ENCODE measurements around the gene TNK1. TPM values are rescaled to one million over a fixed set of nuclear protein-coding genes. Genes with fewer than 3 reads are reported as not detected.

The TNK1 gene
- polyA plus RNA-seq, 10 donors = 0.22 to 1.4 (median 0.69) TPM; not detected in 1

GRCh38 chr17:7431231-7431630 lies 50.3 kb downstream of the TNK1 start:
- no peak for DNase-seq

- DNase-seq = no peak
Measured at GRCh38 chr17:7432296-7432695, 51.4 kb downstream of the TNK1 start.

GRCh38 chr17:7435676-7436555 lies 55.0 kb downstream of the TNK1 start:
- peak in 1 of 3 donors; percentile 69 for DNase-seq

- peak; percentile 68 to 88 (median 81) for DNase-seq
Measured at GRCh38 chr17:7436556-7437368, 55.9 kb downstream of the TNK1 start.

- DNase-seq = no peak
Measured at GRCh38 chr17:7437369-7437863, 56.5 kb downstream of the TNK1 start.

- DNase-seq = peak in 1 of 3 donors; percentile 83
Measured at GRCh38 chr17:7437950-7438614, 57.2 kb downstream of the TNK1 start.

- no peak for DNase-seq
Measured at GRCh38 chr17:7438656-7439460, 58.0 kb downstream of the TNK1 start.

Other genes with a start within 250 kb of the TNK1 start
- gene ASGR1, start 201.7 kb upstream of the TNK1 start, polyA plus RNA-seq (ENCODE audit: insufficient read length in 10 of 10) = 1 to 10 TPM; 1.6 to 6.5 (median 2.3) TPM
- gene DLG4, start 161.3 kb upstream of the TNK1 start, polyA plus RNA-seq (ENCODE audit: insufficient read length in 10 of 10) = 10 to 100 TPM; 15.3 to 31.0 (median 21.1) TPM
- gene ACADVL, start 161.2 kb upstream of the TNK1 start, polyA plus RNA-seq (ENCODE audit: insufficient read length in 10 of 10) = 100 to 1,000 TPM; 178 to 376 (median 256) TPM
- gene DVL2, start 146.6 kb upstream of the TNK1 start, polyA plus RNA-seq (ENCODE audit: insufficient read length in 10 of 10) = 10 to 100 TPM; 24.5 to 40.5 (median 34.9) TPM
- gene PHF23, start 141.6 kb upstream of the TNK1 start, polyA plus RNA-seq (ENCODE audit: insufficient read length in 10 of 10) = 10 to 100 TPM; 28.1 to 46.1 (median 34.4) TPM
- 100 to 1,000 TPM; 271 to 406 (median 306) TPM for gene GABARAP, start 138.6 kb upstream of the TNK1 start, polyA plus RNA-seq (ENCODE audit: insufficient read length in 10 of 10)
- gene CTDNEP1, start 129.4 kb upstream of the TNK1 start, polyA plus RNA-seq (ENCODE audit: insufficient read length in 10 of 10) = 100 to 1,000 TPM; 153 to 190 (median 180) TPM
- 10 to 100 TPM; 31.9 to 64.8 (median 35.7) TPM for gene ELP5, start 128.9 kb upstream of the TNK1 start, polyA plus RNA-seq (ENCODE audit: insufficient read length in 10 of 10)
- gene CLDN7, start 118.6 kb upstream of the TNK1 start, polyA plus RNA-seq (ENCODE audit: insufficient read length in 10 of 10) = 1 to 10 TPM in 5 of 10 donors, under 1 TPM in 5; 0.47 to 3.0 (median 1.1) TPM
- 10 to 100 TPM in 9 of 10 donors, 1 to 10 TPM in 1; 7.7 to 32.4 (median 26.1) TPM for gene SLC2A4, start 99.4 kb upstream of the TNK1 start, polyA plus RNA-seq (ENCODE audit: insufficient read length in 10 of 10)
- 1 to 10 TPM; 1.2 to 4.2 (median 1.9) TPM for gene YBX2, start 86.5 kb upstream of the TNK1 start, polyA plus RNA-seq (ENCODE audit: insufficient read length in 10 of 10)
- gene EIF5A, start 73.5 kb upstream of the TNK1 start, polyA plus RNA-seq (ENCODE audit: insufficient read length in 10 of 10) = 100 to 1,000 TPM; 225 to 344 (median 294) TPM
- gene GPS2, start 65.7 kb upstream of the TNK1 start, polyA plus RNA-seq (ENCODE audit: insufficient read length in 10 of 10) = 10 to 100 TPM; 49.3 to 70.2 (median 58.7) TPM
- gene NEURL4, start 51.8 kb upstream of the TNK1 start, polyA plus RNA-seq (ENCODE audit: insufficient read length in 10 of 10) = 10 to 100 TPM; 13.6 to 20.6 (median 18.6) TPM
- 10 to 100 TPM in 2 of 10 donors, 1 to 10 TPM in 8; 5.3 to 19.6 (median 8.5) TPM for gene ACAP1, start 44.6 kb upstream of the TNK1 start, polyA plus RNA-seq (ENCODE audit: insufficient read length in 10 of 10)
- gene KCTD11, start 28.9 kb upstream of the TNK1 start, polyA plus RNA-seq (ENCODE audit: insufficient read length in 10 of 10) = 10 to 100 TPM in 1 of 10 donors, 1 to 10 TPM in 9; 5.8 to 10.3 (median 7.5) TPM
- not detected for gene TMEM95, start 25.9 kb upstream of the TNK1 start, polyA plus RNA-seq (ENCODE audit: insufficient read length in 10 of 10)
- gene PLSCR3, start 13.4 kb downstream of the TNK1 start, polyA plus RNA-seq (ENCODE audit: insufficient read length in 10 of 10) = 10 to 100 TPM; 20.4 to 35.0 (median 27.2) TPM
- gene TMEM256, start 23.0 kb downstream of the TNK1 start, polyA plus RNA-seq (ENCODE audit: insufficient read length in 10 of 10) = 10 to 100 TPM; 49.0 to 60.9 (median 54.0) TPM
- 10 to 100 TPM; 19.9 to 33.1 (median 25.5) TPM for gene NLGN2, start 26.8 kb downstream of the TNK1 start, polyA plus RNA-seq (ENCODE audit: insufficient read length in 10 of 10)
- not detected for gene SPEM1, start 39.2 kb downstream of the TNK1 start, polyA plus RNA-seq (ENCODE audit: insufficient read length in 10 of 10)
- not detected for gene SPEM2, start 44.5 kb downstream of the TNK1 start, polyA plus RNA-seq (ENCODE audit: insufficient read length in 10 of 10)
- under 1 TPM in 1 of 10 donors, not detected in 9; 0.04 TPM for gene SPEM3, start 47.8 kb downstream of the TNK1 start, polyA plus RNA-seq (ENCODE audit: insufficient read length in 10 of 10)
- 1 to 10 TPM in 4 of 10 donors, under 1 TPM in 6; 0.52 to 1.4 (median 0.92) TPM for gene TMEM102, start 54.3 kb downstream of the TNK1 start, polyA plus RNA-seq (ENCODE audit: insufficient read length in 10 of 10)
- gene FGF11, start 58.4 kb downstream of the TNK1 start, polyA plus RNA-seq (ENCODE audit: insufficient read length in 10 of 10) = 1 to 10 TPM; 1.3 to 5.1 (median 3.1) TPM
- 10 to 100 TPM; 51.8 to 85.8 (median 71.8) TPM for gene CHRNB1, start 64.0 kb downstream of the TNK1 start, polyA plus RNA-seq (ENCODE audit: insufficient read length in 10 of 10)
- 10 to 100 TPM; 22.1 to 27.1 (median 24.9) TPM for gene ZBTB4, start 98.5 kb downstream of the TNK1 start, polyA plus RNA-seq (ENCODE audit: insufficient read length in 10 of 10)
- under 1 TPM in 8 of 10 donors, not detected in 2; 0.16 to 0.59 (median 0.20) TPM for gene SLC35G6, start 100.4 kb downstream of the TNK1 start, polyA plus RNA-seq (ENCODE audit: insufficient read length in 10 of 10)
- gene POLR2A, start 103.3 kb downstream of the TNK1 start, polyA plus RNA-seq (ENCODE audit: insufficient read length in 10 of 10) = 10 to 100 TPM; 50.2 to 72.7 (median 58.4) TPM
- 10 to 100 TPM; 22.2 to 38.2 (median 29.8) TPM for gene TNFSF12, start 168.0 kb downstream of the TNK1 start, polyA plus RNA-seq (ENCODE audit: insufficient read length in 10 of 10)
- 1 to 10 TPM; 2.4 to 6.3 (median 4.0) TPM for gene TNFSF13, start 177.7 kb downstream of the TNK1 start, polyA plus RNA-seq (ENCODE audit: insufficient read length in 10 of 10)
- gene SENP3, start 180.8 kb downstream of the TNK1 start, polyA plus RNA-seq (ENCODE audit: insufficient read length in 10 of 10) = 10 to 100 TPM; 34.8 to 44.0 (median 39.9) TPM
- 10 to 100 TPM; 23.6 to 41.0 (median 27.5) TPM for gene CD68, start 198.5 kb downstream of the TNK1 start, polyA plus RNA-seq (ENCODE audit: insufficient read length in 10 of 10)
- 10 to 100 TPM; 41.0 to 62.0 (median 48.0) TPM for gene MPDU1, start 202.8 kb downstream of the TNK1 start, polyA plus RNA-seq (ENCODE audit: insufficient read length in 10 of 10)
- 1 to 10 TPM; 1.1 to 4.3 (median 2.0) TPM for gene SOX15, start 209.0 kb downstream of the TNK1 start, polyA plus RNA-seq (ENCODE audit: insufficient read length in 10 of 10)
- 10 to 100 TPM; 32.0 to 41.2 (median 39.2) TPM for gene FXR2, start 233.8 kb downstream of the TNK1 start, polyA plus RNA-seq (ENCODE audit: insufficient read length in 10 of 10)
- gene SAT2, start 246.7 kb downstream of the TNK1 start, polyA plus RNA-seq (ENCODE audit: insufficient read length in 10 of 10) = 10 to 100 TPM; 62.1 to 80.1 (median 77.9) TPM
- 1 to 10 TPM in 4 of 10 donors, under 1 TPM in 6; 0.21 to 1.5 (median 0.91) TPM for gene SHBG, start 249.0 kb downstream of the TNK1 start, polyA plus RNA-seq (ENCODE audit: insufficient read length in 10 of 10)